ENCODE data around the gene SNAP47.

SNAP47 gene

DNA sequence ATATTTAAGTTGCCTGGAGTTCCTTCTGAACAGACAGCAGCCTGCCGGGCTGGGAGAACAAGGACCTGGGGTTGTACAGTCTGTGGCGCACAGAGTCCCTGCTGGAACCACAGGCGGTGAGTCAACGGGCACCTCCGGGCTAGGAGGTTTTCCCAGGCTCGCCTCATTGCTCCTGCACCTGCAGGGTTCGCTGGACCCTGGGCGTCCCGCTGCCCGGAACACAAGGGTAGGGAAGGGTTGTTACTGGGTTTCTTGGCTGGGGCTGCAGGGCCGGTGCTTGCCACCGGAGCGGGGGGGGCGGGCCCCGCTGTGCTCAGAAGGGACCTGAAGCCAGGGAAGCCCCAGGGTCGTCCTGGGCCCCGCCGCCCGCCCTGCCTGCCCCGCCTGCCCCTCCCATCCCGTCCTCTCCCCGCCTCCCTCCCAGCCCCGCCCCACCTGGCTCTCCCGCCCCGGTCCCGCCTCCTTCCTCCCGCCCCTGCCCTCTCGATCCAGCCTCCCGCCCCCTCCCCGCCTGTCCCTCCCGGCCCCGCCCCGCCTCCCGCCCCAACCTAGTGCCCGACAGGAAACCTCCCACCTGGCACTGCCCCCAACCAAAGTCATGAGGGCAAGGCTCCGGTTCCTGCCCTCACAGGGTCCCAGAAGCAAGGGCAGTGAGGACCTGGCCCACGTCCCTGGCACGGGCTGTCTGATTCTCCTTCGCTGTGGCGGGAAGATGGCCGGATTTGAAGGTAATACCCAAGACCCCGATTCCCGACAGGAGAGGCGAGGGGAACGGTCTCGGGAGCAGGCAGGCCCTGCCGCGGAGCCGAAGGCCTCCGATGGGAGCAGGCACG lies 7.0 kb upstream of the SNAP47 start:
- ATAC-seq (ENCODE audit: low read depth) (peak; percentile 64), DNase-seq (ENCODE audit: low spot score in 2 of 2) (no peak)
- peak overlapping the region; percentile 87 for H3K4me3 Mint-ChIP-seq
- H3K27me3 Mint-ChIP-seq = no peaks in the 10 kb centered on the region
- H3K27ac Mint-ChIP-seq = peak overlapping the region; percentile 65
- peaks cover 2% of the 10 kb centered on the region for H3K9me3 Mint-ChIP-seq
- peaks cover 2% of the 10 kb centered on the region for H3K36me3 Mint-ChIP-seq
- H3K4me1 Mint-ChIP-seq = peaks cover 22% of the 10 kb centered on the region

GRCh38 chr1:227728892-227729143 lies 6.4 kb upstream of the SNAP47 start:
- H3K4me3 Mint-ChIP-seq = peak overlapping the region; percentile 87
- no peaks in the 10 kb centered on the region for H3K27me3 Mint-ChIP-seq
- ATAC-seq (ENCODE audit: low read depth) (no peak), DNase-seq (ENCODE audit: low spot score in 2 of 2) (no peak)
- peaks cover 2% of the 10 kb centered on the region for H3K36me3 Mint-ChIP-seq
- no peaks in the 10 kb centered on the region for H3K9me3 Mint-ChIP-seq
- peak overlapping the region; percentile 65 for H3K27ac Mint-ChIP-seq
- peaks cover 26% of the 10 kb centered on the region for H3K4me1 Mint-ChIP-seq

DNA sequence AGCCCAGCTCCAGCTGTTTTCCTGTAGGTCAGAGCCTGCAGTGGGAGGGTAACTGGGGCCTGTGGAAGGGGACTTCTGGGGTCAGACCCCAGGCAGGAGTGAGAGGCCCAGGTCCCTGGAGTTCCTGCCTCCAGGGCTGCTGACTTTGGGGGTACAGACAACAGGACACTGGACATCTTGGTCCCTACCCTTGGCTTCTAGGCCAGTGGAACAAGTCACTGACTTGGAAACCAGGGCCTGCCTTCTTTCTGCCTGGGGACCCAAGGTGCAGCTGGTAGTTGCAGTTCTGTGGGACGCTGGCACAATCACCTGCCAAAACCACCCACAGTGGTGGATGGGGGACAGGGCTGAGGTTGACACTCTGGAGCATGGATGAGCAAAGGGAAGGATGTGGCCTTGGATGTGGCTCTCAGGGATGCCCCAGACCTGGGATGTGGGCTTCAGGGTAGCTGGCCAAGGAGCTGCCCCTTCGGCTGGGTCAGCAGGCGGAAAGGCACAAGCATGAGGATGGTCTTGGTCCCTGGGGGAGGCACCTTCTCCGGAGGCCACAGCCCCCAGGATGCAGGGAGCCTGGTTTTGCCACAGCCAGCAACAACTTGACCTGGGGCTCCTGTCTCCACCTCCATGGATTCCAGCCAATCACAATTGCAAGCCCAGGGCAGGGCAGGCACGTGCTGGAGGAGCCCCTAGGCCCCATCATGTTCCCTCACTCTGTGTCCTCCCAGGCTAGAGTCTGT lies 5.9 kb upstream of the SNAP47 start:
- no peak for DNase-seq (ENCODE audit: low spot score in 2 of 2)
- no peak for ATAC-seq (ENCODE audit: low read depth)
- peaks cover 2% of the 10 kb centered on the region for H3K36me3 Mint-ChIP-seq
- no peak overlapping the region for H3K27ac Mint-ChIP-seq
- peaks cover 28% of the 10 kb centered on the region for H3K4me1 Mint-ChIP-seq
- H3K9me3 Mint-ChIP-seq = no peaks in the 10 kb centered on the region
- no peaks in the 10 kb centered on the region for H3K27me3 Mint-ChIP-seq
- H3K4me3 Mint-ChIP-seq = peak overlapping the region; percentile 87

GRCh38 chr1:227729881-227730629 lies 5.2 kb upstream of the SNAP47 start:
- H3K27ac Mint-ChIP-seq = no peak overlapping the region
- H3K4me3 Mint-ChIP-seq = peak overlapping the region; percentile 44
- peak in 1 of 2 donors; percentile 28 for DNase-seq (ENCODE audit: low spot score in 2 of 2)
- H3K4me1 Mint-ChIP-seq = peaks cover 33% of the 10 kb centered on the region
- H3K36me3 Mint-ChIP-seq = peaks cover 2% of the 10 kb centered on the region
- no peaks in the 10 kb centered on the region for H3K27me3 Mint-ChIP-seq
- ATAC-seq (ENCODE audit: low read depth) = peak; percentile 23
- H3K9me3 Mint-ChIP-seq = no peaks in the 10 kb centered on the region

DNA sequence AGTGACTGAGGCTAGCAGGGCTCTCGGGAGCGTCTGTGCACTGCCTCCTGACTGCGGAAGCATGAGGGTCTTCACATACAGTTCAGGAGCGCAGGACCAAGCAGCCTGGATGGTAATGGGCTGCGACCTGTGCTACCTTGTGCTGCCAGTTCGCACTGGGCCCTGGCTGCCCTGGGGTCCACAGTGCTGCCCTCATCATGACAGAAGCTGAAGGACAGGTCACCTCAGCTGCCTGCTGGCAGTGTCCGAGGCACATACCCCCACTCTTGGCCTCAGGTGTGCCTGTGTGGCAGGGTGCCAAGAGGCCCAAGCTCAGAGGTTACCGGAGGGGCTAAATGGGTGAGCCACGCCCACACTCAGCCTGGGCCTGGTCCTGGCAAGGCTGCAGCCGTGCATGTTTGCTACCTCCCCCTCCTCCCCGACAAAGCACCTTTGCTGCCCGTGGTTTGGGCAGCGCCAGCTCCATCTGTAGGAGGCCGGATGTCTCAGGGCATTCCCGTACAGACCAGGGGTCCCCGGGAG lies 4.5 kb upstream of the SNAP47 start:
- ATAC-seq (ENCODE audit: low read depth) = no peak
- peaks cover 2% of the 10 kb centered on the region for H3K36me3 Mint-ChIP-seq
- no peak overlapping the region for H3K4me3 Mint-ChIP-seq
- H3K27ac Mint-ChIP-seq = no peak overlapping the region
- peaks cover 35% of the 10 kb centered on the region for H3K4me1 Mint-ChIP-seq
- no peaks in the 10 kb centered on the region for H3K27me3 Mint-ChIP-seq
- no peak for DNase-seq (ENCODE audit: low spot score in 2 of 2)
- no peaks in the 10 kb centered on the region for H3K9me3 Mint-ChIP-seq

DNA sequence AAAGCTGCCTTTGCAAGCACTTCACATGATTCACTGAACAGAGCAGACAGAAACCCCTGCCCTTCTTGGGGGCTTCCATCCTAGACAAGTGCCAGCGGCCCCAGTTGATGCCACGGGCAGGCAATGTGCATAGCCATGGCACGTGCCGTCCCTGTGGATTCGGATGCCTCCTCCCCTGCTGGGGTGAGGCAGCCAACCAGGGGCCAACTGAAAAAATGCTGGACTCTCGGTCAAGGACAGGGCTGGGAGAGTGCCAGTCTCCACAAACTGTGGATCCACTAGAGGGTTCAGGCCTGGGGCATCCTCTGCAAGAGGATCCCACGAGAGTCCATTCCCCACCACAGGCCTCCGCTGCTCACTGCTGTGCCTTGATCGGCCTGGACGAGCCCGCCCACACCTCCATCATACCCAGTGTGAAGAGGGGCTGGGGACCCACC lies 4.0 kb upstream of the SNAP47 start:
- Mint-ChIP-seq H3K4me3 (no peak overlapping the region), H3K36me3 (peaks cover 2% of the 10 kb centered on the region), H3K9me3 (no peaks in the 10 kb centered on the region), H3K27ac (no peak overlapping the region), H3K4me1 (peaks cover 41% of the 10 kb centered on the region), H3K27me3 (no peaks in the 10 kb centered on the region)
- ATAC-seq (ENCODE audit: low read depth) (no peak), DNase-seq (ENCODE audit: low spot score in 2 of 2) (no peak)

DNA sequence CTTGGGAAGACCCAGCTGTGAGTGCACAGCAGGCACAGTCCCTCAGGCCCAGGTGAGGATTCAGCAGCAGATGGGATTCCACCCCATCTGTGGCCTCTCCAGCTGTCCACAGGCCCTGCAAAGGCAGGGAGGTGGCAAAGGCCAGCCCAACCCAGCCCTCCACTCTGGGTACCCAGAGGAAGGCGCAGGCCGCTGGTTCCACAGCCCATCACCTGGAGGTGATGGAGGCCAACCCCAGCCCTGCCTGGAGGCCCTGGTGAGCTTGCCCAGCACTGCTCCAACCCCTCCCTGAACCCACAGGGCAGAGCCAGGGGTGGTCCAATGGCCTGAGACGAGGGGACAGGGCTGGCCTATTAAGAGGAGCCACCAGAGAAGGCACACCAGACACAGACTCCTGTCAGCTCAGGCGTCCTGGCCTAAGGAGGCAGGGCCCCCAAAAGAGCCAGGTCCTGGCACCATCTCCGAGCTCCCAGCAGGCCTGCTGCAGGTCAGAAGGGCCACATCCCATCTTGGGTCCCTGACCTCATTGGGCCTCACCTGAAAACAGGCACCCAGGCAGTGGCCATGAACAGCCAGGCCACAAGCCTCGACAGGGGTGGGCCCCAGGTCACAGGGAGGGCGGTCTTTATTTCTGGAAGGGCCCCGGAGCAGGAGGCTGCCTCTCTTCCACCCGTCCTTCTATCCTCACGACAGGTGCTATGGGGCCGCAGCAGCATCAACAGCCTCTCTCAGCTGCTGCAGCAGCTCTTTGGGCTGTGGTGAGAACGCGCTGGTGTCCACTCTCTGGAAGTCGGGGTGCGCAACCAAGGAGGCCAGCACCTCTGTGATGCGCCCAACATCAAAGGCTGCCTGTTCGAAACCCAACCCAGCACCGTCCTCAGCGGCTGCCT lies 3.3 kb upstream of the SNAP47 start:
- no peak overlapping the region for H3K27ac Mint-ChIP-seq

GRCh38 chr1:227732586-227733308 lies 2.5 kb upstream of the SNAP47 start:
- no peak overlapping the region for H3K27ac Mint-ChIP-seq
- peak overlapping the region; percentile 49 for H3K4me3 Mint-ChIP-seq
- peaks cover 2% of the 10 kb centered on the region for H3K36me3 Mint-ChIP-seq
- peaks cover 45% of the 10 kb centered on the region for H3K4me1 Mint-ChIP-seq
- ATAC-seq (ENCODE audit: low read depth) (no peak), DNase-seq (ENCODE audit: low spot score in 2 of 2) (no peak)
- no peaks in the 10 kb centered on the region for H3K27me3 Mint-ChIP-seq
- H3K9me3 Mint-ChIP-seq = no peaks in the 10 kb centered on the region

More for the DNA sequence above, 3.3 kb upstream of the SNAP47 start:
- Mint-ChIP-seq H3K9me3 (no peaks in the 10 kb centered on the region), H3K36me3 (peaks cover 2% of the 10 kb centered on the region), H3K4me1 (peaks cover 42% of the 10 kb centered on the region), H3K27me3 (no peaks in the 10 kb centered on the region), H3K4me3 (no peak overlapping the region)
- ATAC-seq (ENCODE audit: low read depth) (no peak), DNase-seq (ENCODE audit: low spot score in 2 of 2) (no peak)

DNA sequence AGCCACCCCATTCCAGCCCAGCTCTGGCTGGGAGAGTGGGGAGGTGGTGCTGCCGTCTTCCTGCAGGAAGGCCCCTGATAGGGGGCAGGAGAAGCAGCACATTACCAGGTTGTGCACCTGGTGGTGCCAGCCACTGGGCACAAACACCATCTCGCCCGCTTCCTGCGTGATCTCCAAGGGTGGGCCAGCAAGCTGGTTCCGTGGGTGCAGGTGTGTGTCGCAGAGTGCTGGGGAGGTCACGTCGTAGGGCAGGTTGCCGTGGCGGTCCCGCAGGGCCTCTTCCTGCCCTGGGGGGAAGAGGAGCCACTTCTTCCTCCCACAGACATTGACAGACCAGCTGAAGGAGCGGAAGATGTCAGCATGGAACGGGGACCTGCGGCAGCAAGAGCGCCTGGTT lies 1.9 kb upstream of the SNAP47 start:
- Mint-ChIP-seq H3K27ac (no peak overlapping the region), H3K4me1 (peaks cover 43% of the 10 kb centered on the region), H3K36me3 (peaks cover 2% of the 10 kb centered on the region), H3K27me3 (no peaks in the 10 kb centered on the region), H3K4me3 (peak overlapping the region; percentile 66), H3K9me3 (no peaks in the 10 kb centered on the region)
- ATAC-seq (ENCODE audit: low read depth) (no peak), DNase-seq (ENCODE audit: low spot score in 2 of 2) (no peak)

GRCh38 chr1:227733751-227734545 lies 1.3 kb upstream of the SNAP47 start:
- H3K4me3 Mint-ChIP-seq = peak overlapping the region; percentile 97
- H3K36me3 Mint-ChIP-seq = peaks cover 2% of the 10 kb centered on the region
- no peaks in the 10 kb centered on the region for H3K27me3 Mint-ChIP-seq
- H3K9me3 Mint-ChIP-seq = no peaks in the 10 kb centered on the region
- peaks cover 44% of the 10 kb centered on the region for H3K4me1 Mint-ChIP-seq
- ATAC-seq (ENCODE audit: low read depth) = no peak
- DNase-seq (ENCODE audit: low spot score in 2 of 2) = no peak
- H3K27ac Mint-ChIP-seq = peak overlapping the region; percentile 96

- Mint-ChIP-seq H3K27me3 (no peaks in the 10 kb centered on the region), H3K4me1 (peaks cover 45% of the 10 kb centered on the region), H3K27ac (peak overlapping the region; percentile 96), H3K9me3 (no peaks in the 10 kb centered on the region), H3K4me3 (peak overlapping the region; percentile 97), H3K36me3 (peaks cover 2% of the 10 kb centered on the region)
- ATAC-seq (ENCODE audit: low read depth) = no peak
- no peak for DNase-seq (ENCODE audit: low spot score in 2 of 2)
Observed at GRCh38 chr1:227734546-227734855, 734 bp upstream of the SNAP47 start.

DNA sequence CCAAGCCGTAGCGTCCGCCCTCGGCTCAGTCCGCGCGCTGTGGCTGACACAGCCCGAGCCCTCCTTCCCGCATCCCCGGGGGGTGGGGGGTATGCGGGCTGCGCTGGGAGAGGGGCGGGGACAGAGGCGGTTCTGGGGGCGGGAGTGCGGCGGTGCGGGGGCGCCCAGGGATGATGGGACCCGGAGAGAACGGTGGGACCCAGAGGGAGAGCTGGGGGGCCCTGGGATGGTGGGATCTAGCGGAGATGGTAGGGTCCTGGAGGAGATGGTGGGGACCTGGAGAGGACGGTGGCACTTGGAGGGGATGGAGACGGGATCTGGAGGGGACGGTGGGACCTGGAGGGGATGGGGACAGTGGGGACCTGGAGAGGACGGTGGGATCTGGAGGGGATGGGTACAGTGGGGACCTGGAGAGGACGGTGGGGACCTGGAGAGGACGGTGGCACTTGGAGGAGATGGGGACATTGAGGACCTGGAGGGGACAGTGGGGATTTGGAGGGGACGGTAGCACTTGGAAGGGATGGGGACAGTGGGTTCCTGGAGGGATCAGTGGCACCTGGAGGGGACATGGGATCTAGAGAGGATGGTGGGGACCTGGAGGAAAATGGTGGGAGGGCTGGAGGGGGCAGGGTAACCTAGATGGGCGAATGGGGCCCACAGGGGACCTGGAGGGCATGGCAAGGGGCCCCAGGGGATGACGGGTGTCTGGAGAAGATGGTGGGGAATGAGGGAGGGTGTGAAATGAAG lies 477 bp downstream of the SNAP47 start:
- Mint-ChIP-seq H3K36me3 (peaks cover 2% of the 10 kb centered on the region), H3K27ac (peak overlapping the region; percentile 96), H3K9me3 (no peaks in the 10 kb centered on the region), H3K4me3 (peak overlapping the region; percentile 97), H3K4me1 (peaks cover 49% of the 10 kb centered on the region), H3K27me3 (no peaks in the 10 kb centered on the region)
- ATAC-seq (ENCODE audit: low read depth) = no peak
- DNase-seq (ENCODE audit: low spot score in 2 of 2) = no peak
